Thyroid gland (tissue), 4 donors: ENCODE data around the gene PLEKHM3.

ENCODE experiments used
- POLR2A ChIP-seq, 2 donors: fragments of 450-650 bp; IDR thresholded peaks; one replicate each; pipeline ENCODE4 v1.6.1; 2017; ENCODE audit warnings: antibody characterized with exemption in 2 of 2, mild to moderate bottlenecking in 2 of 2, moderate library complexity in 1 of 2
- TF ChIP-seq, protein P1 (sequence below), 6 experiments: fragments of 200-600 bp in 3 of 6; fragments of 450-650 bp in 3 of 6; sonication (generic) in 3 of 6; IDR thresholded peaks; one replicate each; pipeline ENCODE4 v1.5.1; 2016 to 2019; ENCODE audit warnings: antibody characterized with exemption in 6 of 6, mild to moderate bottlenecking in 2 of 6, inconsistent platforms in 1 of 6, moderate library complexity in 1 of 6

- peak in 1 of 2 donors; percentile 33 for TF ChIP-seq POLR2A (IDR thresholded peaks at IDR 0.05)
- TF ChIP-seq, protein P1, sequence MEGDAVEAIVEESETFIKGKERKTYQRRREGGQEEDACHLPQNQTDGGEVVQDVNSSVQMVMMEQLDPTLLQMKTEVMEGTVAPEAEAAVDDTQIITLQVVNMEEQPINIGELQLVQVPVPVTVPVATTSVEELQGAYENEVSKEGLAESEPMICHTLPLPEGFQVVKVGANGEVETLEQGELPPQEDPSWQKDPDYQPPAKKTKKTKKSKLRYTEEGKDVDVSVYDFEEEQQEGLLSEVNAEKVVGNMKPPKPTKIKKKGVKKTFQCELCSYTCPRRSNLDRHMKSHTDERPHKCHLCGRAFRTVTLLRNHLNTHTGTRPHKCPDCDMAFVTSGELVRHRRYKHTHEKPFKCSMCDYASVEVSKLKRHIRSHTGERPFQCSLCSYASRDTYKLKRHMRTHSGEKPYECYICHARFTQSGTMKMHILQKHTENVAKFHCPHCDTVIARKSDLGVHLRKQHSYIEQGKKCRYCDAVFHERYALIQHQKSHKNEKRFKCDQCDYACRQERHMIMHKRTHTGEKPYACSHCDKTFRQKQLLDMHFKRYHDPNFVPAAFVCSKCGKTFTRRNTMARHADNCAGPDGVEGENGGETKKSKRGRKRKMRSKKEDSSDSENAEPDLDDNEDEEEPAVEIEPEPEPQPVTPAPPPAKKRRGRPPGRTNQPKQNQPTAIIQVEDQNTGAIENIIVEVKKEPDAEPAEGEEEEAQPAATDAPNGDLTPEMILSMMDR (IDR thresholded peaks at IDR 0.05): no peak
Measured at GRCh38 chr2:208031608-208032019, 6.3 kb upstream of the PLEKHM3 start.
